Astrocyte (in vitro differentiated cells and primary cell): ENCODE data around the gene HPGDS. TPM values are rescaled to one million over a fixed set of nuclear protein-coding genes. Genes with fewer than 3 reads are reported as not detected.
"Not testable (repeated sequence)": the region's sequence is repeated elsewhere in the genome, so short reads cannot be mapped to it uniquely, and the experiment has no call there.

Experiments
- DNase-seq: peaks from one replicate; pipeline ENCODE4 v3.0.0-alpha.2; 2010; ENCODE audit warnings: low read depth
- FAIRE-seq: peaks from 2 replicates; lab custom pipeline; 2011; peaks lifted over from hg19 to GRCh38; lab: Jason Lieb, UNC
- H2AFZ ChIP-seq: 2 replicates; pipeline ENCODE4 v1.6.0; 2012; ENCODE audit warnings: low read depth, low read length, inconsistent platforms
- H3K27ac ChIP-seq: 2 replicates; pipeline ENCODE4 v1.5.1; 2011; ENCODE audit warnings: low read depth, low read length, inconsistent platforms
- H3K27me3 ChIP-seq: 2 replicates; pipeline ENCODE4 v1.6.0; 2011; ENCODE audit warnings: low read length, inconsistent platforms; ENCODE audit not compliant: insufficient read depth
- H3K36me3 ChIP-seq: 2 replicates; pipeline ENCODE4 v1.5.1; 2011; ENCODE audit warnings: low read length, inconsistent platforms; ENCODE audit not compliant: insufficient read depth
- H3K4me1 ChIP-seq: 2 replicates; pipeline ENCODE4 v1.5.1; 2011; ENCODE audit warnings: low read length, inconsistent platforms; ENCODE audit not compliant: insufficient read depth
- H3K4me2 ChIP-seq: 2 replicates; pipeline ENCODE4 v1.6.0; 2012; ENCODE audit warnings: low read length, inconsistent platforms
- H3K4me3 ChIP-seq: 2 replicates; pipeline ENCODE4 v1.5.1; 2011; ENCODE audit warnings: low read depth, mild to moderate bottlenecking, low read length, inconsistent platforms; ENCODE audit not compliant: insufficient read depth
- H3K79me2 ChIP-seq: 2 replicates; pipeline ENCODE4 v1.6.0; 2012; ENCODE audit warnings: mild to moderate bottlenecking, low read length, inconsistent platforms; ENCODE audit not compliant: insufficient read depth
- H3K9ac ChIP-seq: 2 replicates; pipeline ENCODE4 v1.6.0; 2012; ENCODE audit warnings: mild to moderate bottlenecking, low read length, inconsistent platforms
- H3K9me3 ChIP-seq: 2 replicates; pipeline ENCODE4 v1.5.1; 2012; ENCODE audit warnings: low read depth, mild to moderate bottlenecking, low read length, inconsistent platforms; ENCODE audit not compliant: insufficient read depth
- H4K20me1 ChIP-seq: 2 replicates; pipeline ENCODE4 v1.6.0; 2012; ENCODE audit warnings: low read length, inconsistent platforms; ENCODE audit not compliant: insufficient read depth
- H3K27ac Mint-ChIP-seq: one replicate; pipeline ENCODE4 v1.8.0; 2021; ENCODE audit warnings: mild to moderate bottlenecking, mixed read lengths; ENCODE audit not compliant: unreplicated experiment
- H3K27me3 Mint-ChIP-seq: one replicate; pipeline ENCODE4 v1.8.0; 2021; ENCODE audit warnings: low read depth, mixed read lengths; ENCODE audit not compliant: unreplicated experiment
- H3K36me3 Mint-ChIP-seq: one replicate; pipeline ENCODE4 v1.8.0; 2021; ENCODE audit warnings: low read depth, mixed read lengths; ENCODE audit not compliant: unreplicated experiment
- H3K4me1 Mint-ChIP-seq: one replicate; pipeline ENCODE4 v1.8.0; 2021; ENCODE audit warnings: low read depth, mixed read lengths; ENCODE audit not compliant: unreplicated experiment
- H3K4me3 Mint-ChIP-seq: one replicate; pipeline ENCODE4 v1.8.0; 2021; ENCODE audit warnings: mild to moderate bottlenecking, moderate library complexity, mixed read lengths; ENCODE audit not compliant: unreplicated experiment
- H3K9me3 Mint-ChIP-seq: one replicate; pipeline ENCODE4 v1.8.0; 2021; ENCODE audit warnings: mild to moderate bottlenecking, mixed read lengths; ENCODE audit not compliant: unreplicated experiment
- CTCF ChIP-seq: IDR thresholded peaks from 2 replicates; pipeline ENCODE4 v1.5.1; 2011; ENCODE audit warnings: low read depth, mild to moderate bottlenecking, inconsistent platforms, low read length, moderate library complexity; ENCODE audit not compliant: insufficient read depth
- EZH2 ChIP-seq: IDR thresholded peaks from 2 replicates; pipeline ENCODE4 v1.6.1; 2012; ENCODE audit warnings: mild to moderate bottlenecking, low read length, inconsistent platforms; ENCODE audit not compliant: insufficient read depth
- total RNA-seq: library from RNA; stranded (reverse); gene quantifications from 2 replicates; pipeline ENCODE4 v1.2.1, GENCODE V29; 2021

HPGDS gene
- total RNA-seq, 1 donor from 2014 or later = not detected

GRCh38 chr4:94298725-94299252 is 43.8 kb downstream of the HPGDS start:
- H3K4me3 ChIP-seq = no peak overlapping the region
- no peak overlapping the region for H3K4me2 ChIP-seq
- H3K27ac Mint-ChIP-seq = no peak overlapping the region
- no peaks in the 10 kb centered on the region for H3K4me1 ChIP-seq
- H3K36me3 Mint-ChIP-seq = no peaks in the 10 kb centered on the region
- H2AFZ ChIP-seq = no peak overlapping the region
- no peaks in the 10 kb centered on the region for H4K20me1 ChIP-seq
- H3K9me3 ChIP-seq = no peaks in the 10 kb centered on the region
- no peaks in the 10 kb centered on the region for H3K36me3 ChIP-seq
- H3K9ac ChIP-seq = no peak overlapping the region
- H3K4me3 Mint-ChIP-seq = no peak overlapping the region
- H3K9me3 Mint-ChIP-seq = no peaks in the 10 kb centered on the region
- H3K4me1 Mint-ChIP-seq = no peaks in the 10 kb centered on the region
- no peaks in the 10 kb centered on the region for H3K27me3 Mint-ChIP-seq
- FAIRE-seq (no peak), DNase-seq (no peak)
- H3K27me3 ChIP-seq = no peaks in the 10 kb centered on the region
- H3K27ac ChIP-seq = no peak overlapping the region
- H3K79me2 ChIP-seq = no peaks in the 10 kb centered on the region
- TF ChIP-seq EZH2 (no peak), CTCF (no peak)

GRCh38 chr4:94295473-94295872 is 47.2 kb downstream of the HPGDS start:
- not testable (repeated sequence) for H3K9ac ChIP-seq, H3K27ac Mint-ChIP-seq, H3K4me1 ChIP-seq, H3K4me3 Mint-ChIP-seq, DNase-seq, H3K9me3 ChIP-seq, H3K36me3 Mint-ChIP-seq, H3K4me3 ChIP-seq, H3K4me2 ChIP-seq, H4K20me1 ChIP-seq, H3K27ac ChIP-seq, H3K36me3 ChIP-seq, H3K27me3 ChIP-seq, H2AFZ ChIP-seq, H3K9me3 Mint-ChIP-seq, H3K27me3 Mint-ChIP-seq, H3K79me2 ChIP-seq, FAIRE-seq, H3K4me1 Mint-ChIP-seq

- H3K9me3 ChIP-seq, H3K4me2 ChIP-seq, H2AFZ ChIP-seq, H3K27me3 Mint-ChIP-seq, H3K79me2 ChIP-seq, H3K9me3 Mint-ChIP-seq, H3K27ac Mint-ChIP-seq, H3K9ac ChIP-seq, H3K4me3 ChIP-seq, H3K4me3 Mint-ChIP-seq, H3K4me1 ChIP-seq, DNase-seq, H4K20me1 ChIP-seq, H3K4me1 Mint-ChIP-seq, H3K36me3 Mint-ChIP-seq, H3K27ac ChIP-seq, H3K27me3 ChIP-seq, FAIRE-seq: not testable (repeated sequence)
- peaks cover 14% of the 10 kb centered on the region for H3K36me3 ChIP-seq
These were observed 48.7 kb downstream of the HPGDS start for GRCh38 chr4:94293981-94294380.
